ENCODE results near the gene CABLES1. TPM values are rescaled to one million over a fixed set of nuclear protein-coding genes. Genes with fewer than 3 reads are reported as not detected.

Gene CABLES1
- polyA plus RNA-seq, 1 of the 3 experiments (the other 2 are of a cell fraction), result 2.2 TPM

GRCh38 chr18:23159344-23159743, 24.1 kb downstream of the CABLES1 start:
- no peak for DNase-seq
- TF ChIP-seq POLR2AphosphoS5 (IDR thresholded peaks at IDR 0.05; ENCODE audit: low read depth, low read length), result no peak
- TF ChIP-seq CHD2 (IDR thresholded peaks at IDR 0.05; ENCODE audit: low read length, partially characterized antibody), result peak; percentile 35
- no peak for TF ChIP-seq YY1 (IDR thresholded peaks at IDR 0.05; ENCODE audit: low read depth)
- peak; percentile 74 for TF ChIP-seq RCOR1 (IDR thresholded peaks at IDR 0.05; ENCODE audit: low read length)
- no peak for TF ChIP-seq JUND (IDR thresholded peaks at IDR 0.05)
- no peak for TF ChIP-seq TEAD4 (IDR thresholded peaks at IDR 0.05; ENCODE audit: borderline replicate concordance, insufficient read depth)
- no peak for TF ChIP-seq NFIC (IDR thresholded peaks at IDR 0.05; ENCODE audit: borderline replicate concordance)
- no peak for TF ChIP-seq TCF12 (IDR thresholded peaks at IDR 0.05)
- TF ChIP-seq GATA2 (CRISPR knock-in tag; IDR thresholded peaks at IDR 0.05), result peak; percentile 36; the same call in 1 of the 2 replicates
- no peak for TF ChIP-seq PBX3 (IDR thresholded peaks at IDR 0.05)
- TF ChIP-seq EP300 (IDR thresholded peaks at IDR 0.05; ENCODE audit: borderline replicate concordance in 1 of 2, low read depth in 1 of 2, low read length in 1 of 2), result peak in 1 of 2 experiments; percentile 51; a peak in 1 of 4 replicates
- no peak for TF ChIP-seq TAF1 (IDR thresholded peaks at IDR 0.05; ENCODE audit: borderline replicate concordance, low read depth, low read length)
- TF ChIP-seq SMC3 (IDR thresholded peaks at IDR 0.05; ENCODE audit: low read depth, low read length), result no peak
- no peak for TF ChIP-seq FOXJ3 (CRISPR knock-in tag; IDR thresholded peaks at IDR 0.05)
- ChIA-PET CTCF (interaction anchor here (1.2 to 1.3 kb wide), 2 partner anchors 25 to 108 kb away, joined by 3 read pairs; no protein-coding TSS in a partner anchor), POLR2A (no interaction called here)
- no peak overlapping the region for H2AFZ ChIP-seq (ENCODE audit: low read depth)
- H3K36me3 ChIP-seq (replicated peaks in 1 of 2; ENCODE audit: control insufficient read depth in 1 of 2, insufficient read depth in 2 of 2, low read length in 1 of 2), result no peaks in the 10 kb centered on the region
- no peaks in the 10 kb centered on the region for H3K9me2 ChIP-seq
- H3K4me2 ChIP-seq, result no peak overlapping the region
- H3K4me1 ChIP-seq (ENCODE audit: control insufficient read depth in 1 of 2, insufficient read depth in 2 of 2, low read depth in 1 of 2, low read length in 1 of 2), result peaks cover 20 to 38% of the 10 kb centered on the region in 2 experiments
- H4K20me1 ChIP-seq (ENCODE audit: insufficient read depth), result peaks cover 5% of the 10 kb centered on the region; the same call in 1 of the 2 replicates
- peaks cover 58% of the 10 kb centered on the region for H3K79me2 ChIP-seq (ENCODE audit: insufficient read depth)
- whole genome bisulfite sequencing (ENCODE audit: low lambda C conversion rate), result 55% methylated on average over 7 of the region's 7 CpGs
- no peak overlapping the region for H3K9ac ChIP-seq
- H3K9me3 ChIP-seq, result no peaks in the 10 kb centered on the region
- H3K4me3 ChIP-seq (ENCODE audit: low read depth in 2 of 2, low read length in 1 of 2), result no peak overlapping the region
- H3K27ac ChIP-seq (ENCODE audit: low read depth in 2 of 2, low read length in 1 of 2), result peak overlapping the region in 1 of 2 experiments; percentile 0; a peak in 1 of 4 replicates
- H3K27me3 ChIP-seq (ENCODE audit: insufficient read depth), result no peaks in the 10 kb centered on the region
- peaks cover 15% of the 10 kb centered on the region for H3F3A ChIP-seq (replicated peaks; ENCODE audit: insufficient read depth)

GRCh38 chr18:23162473-23162872, 27.2 kb downstream of the CABLES1 start:
- DNase-seq, result no peak
- Histone ChIP-seq H3K79me2 (ENCODE audit: insufficient read depth) (peaks cover 41% of the 10 kb centered on the region), H3K9me3 (no peaks in the 10 kb centered on the region), H3K4me1 (ENCODE audit: control insufficient read depth in 1 of 2, insufficient read depth in 2 of 2, low read depth in 1 of 2, low read length in 1 of 2) (peaks cover 0 to 19% of the 10 kb centered on the region in 2 experiments; a peak in 2 of 4 replicates), H3K36me3 (replicated peaks in 1 of 2; ENCODE audit: control insufficient read depth in 1 of 2, insufficient read depth in 2 of 2, low read length in 1 of 2) (no peaks in the 10 kb centered on the region), H3F3A (replicated peaks; ENCODE audit: insufficient read depth) (peaks cover 3% of the 10 kb centered on the region), H4K20me1 (ENCODE audit: insufficient read depth) (peaks cover 5% of the 10 kb centered on the region; the same call in 1 of the 2 replicates), H3K27me3 (ENCODE audit: insufficient read depth) (no peaks in the 10 kb centered on the region), H3K4me2 (no peak overlapping the region), H3K9me2 (no peaks in the 10 kb centered on the region), H3K4me3 (ENCODE audit: low read depth in 2 of 2, low read length in 1 of 2) (no peak overlapping the region), H3K9ac (no peak overlapping the region), H2AFZ (ENCODE audit: low read depth) (no peak overlapping the region), H3K27ac (ENCODE audit: low read depth in 2 of 2, low read length in 1 of 2) (no peak overlapping the region)
- POLR2A ChIA-PET, result no interaction called here
- CTCF ChIA-PET, result interaction anchor here (1.0 to 1.3 kb wide), 2 partner anchors 31 to 249 kb away, joined by 3 to 4 read pairs; no protein-coding TSS in a partner anchor
- WGBS (ENCODE audit: low lambda C conversion rate), result 91% methylated on average over 6 of the region's 6 CpGs
- TF ChIP-seq RCOR1 (IDR thresholded peaks at IDR 0.05; ENCODE audit: low read length) (no peak), TEAD4 (IDR thresholded peaks at IDR 0.05; ENCODE audit: borderline replicate concordance, insufficient read depth) (no peak), EP300 (IDR thresholded peaks at IDR 0.05; ENCODE audit: borderline replicate concordance in 1 of 2, low read depth in 1 of 2, low read length in 1 of 2) (no peak), RXRA (IDR thresholded peaks at IDR 0.05; ENCODE audit: borderline replicate concordance, low read depth) (no peak), FOXJ3 (CRISPR knock-in tag; IDR thresholded peaks at IDR 0.05) (no peak), RAD21 (IDR thresholded peaks at IDR 0.05; ENCODE audit: low read length) (no peak), SIN3A (IDR thresholded peaks at IDR 0.05; ENCODE audit: borderline replicate concordance, low read depth, low read length) (no peak), JUND (IDR thresholded peaks at IDR 0.05) (no peak), EZH2phosphoT487 (IDR thresholded peaks at IDR 0.05; ENCODE audit: borderline replicate concordance, low read depth) (no peak)
- TF ChIP-seq, protein P1, sequence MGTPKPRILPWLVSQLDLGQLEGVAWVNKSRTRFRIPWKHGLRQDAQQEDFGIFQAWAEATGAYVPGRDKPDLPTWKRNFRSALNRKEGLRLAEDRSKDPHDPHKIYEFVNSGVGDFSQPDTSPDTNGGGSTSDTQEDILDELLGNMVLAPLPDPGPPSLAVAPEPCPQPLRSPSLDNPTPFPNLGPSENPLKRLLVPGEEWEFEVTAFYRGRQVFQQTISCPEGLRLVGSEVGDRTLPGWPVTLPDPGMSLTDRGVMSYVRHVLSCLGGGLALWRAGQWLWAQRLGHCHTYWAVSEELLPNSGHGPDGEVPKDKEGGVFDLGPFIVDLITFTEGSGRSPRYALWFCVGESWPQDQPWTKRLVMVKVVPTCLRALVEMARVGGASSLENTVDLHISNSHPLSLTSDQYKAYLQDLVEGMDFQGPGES (IDR thresholded peaks at IDR 0.05; ENCODE audit: low read depth, low read length), result no peak
- TF ChIP-seq, protein P2, sequence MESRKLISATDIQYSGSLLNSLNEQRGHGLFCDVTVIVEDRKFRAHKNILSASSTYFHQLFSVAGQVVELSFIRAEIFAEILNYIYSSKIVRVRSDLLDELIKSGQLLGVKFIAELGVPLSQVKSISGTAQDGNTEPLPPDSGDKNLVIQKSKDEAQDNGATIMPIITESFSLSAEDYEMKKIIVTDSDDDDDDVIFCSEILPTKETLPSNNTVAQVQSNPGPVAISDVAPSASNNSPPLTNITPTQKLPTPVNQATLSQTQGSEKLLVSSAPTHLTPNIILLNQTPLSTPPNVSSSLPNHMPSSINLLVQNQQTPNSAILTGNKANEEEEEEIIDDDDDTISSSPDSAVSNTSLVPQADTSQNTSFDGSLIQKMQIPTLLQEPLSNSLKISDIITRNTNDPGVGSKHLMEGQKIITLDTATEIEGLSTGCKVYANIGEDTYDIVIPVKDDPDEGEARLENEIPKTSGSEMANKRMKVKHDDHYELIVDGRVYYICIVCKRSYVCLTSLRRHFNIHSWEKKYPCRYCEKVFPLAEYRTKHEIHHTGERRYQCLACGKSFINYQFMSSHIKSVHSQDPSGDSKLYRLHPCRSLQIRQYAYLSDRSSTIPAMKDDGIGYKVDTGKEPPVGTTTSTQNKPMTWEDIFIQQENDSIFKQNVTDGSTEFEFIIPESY (IDR thresholded peaks at IDR 0.05; ENCODE audit: borderline replicate concordance, low read depth), result no peak
- TF ChIP-seq, protein P3, sequence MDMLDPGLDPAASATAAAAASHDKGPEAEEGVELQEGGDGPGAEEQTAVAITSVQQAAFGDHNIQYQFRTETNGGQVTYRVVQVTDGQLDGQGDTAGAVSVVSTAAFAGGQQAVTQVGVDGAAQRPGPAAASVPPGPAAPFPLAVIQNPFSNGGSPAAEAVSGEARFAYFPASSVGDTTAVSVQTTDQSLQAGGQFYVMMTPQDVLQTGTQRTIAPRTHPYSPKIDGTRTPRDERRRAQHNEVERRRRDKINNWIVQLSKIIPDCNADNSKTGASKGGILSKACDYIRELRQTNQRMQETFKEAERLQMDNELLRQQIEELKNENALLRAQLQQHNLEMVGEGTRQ (IDR thresholded peaks at IDR 0.05; ENCODE audit: borderline replicate concordance, low read depth, low read length), result no peak
